ENCODE measurements around the gene C1orf105.
"Not testable (repeated sequence)": the region's sequence is repeated elsewhere in the genome, so short reads cannot be mapped to it uniquely, and the experiment has no call there.

Gene C1orf105

GRCh38 chr1:172429331-172430127 lies 9.0 kb downstream of the C1orf105 start:
- DNase-seq: peak; percentile 60

- no peak for DNase-seq
These were observed 9.6 kb downstream of the C1orf105 start for GRCh38 chr1:172430128-172430454.

- DNase-seq: no peak
These were observed 10.7 kb downstream of the C1orf105 start for GRCh38 chr1:172431204-172431603.

GRCh38 chr1:172431721-172432192 lies 11.3 kb downstream of the C1orf105 start:
- no peak for DNase-seq

- DNase-seq: not testable (repeated sequence)
These were observed 16.7 kb downstream of the C1orf105 start for GRCh38 chr1:172437183-172437582.

- no peak for DNase-seq
These were observed 21.9 kb downstream of the C1orf105 start for GRCh38 chr1:172442404-172442803.

GRCh38 chr1:172442843-172443565 lies 22.5 kb downstream of the C1orf105 start:
- DNase-seq: no peak

GRCh38 chr1:172443666-172444453 lies 23.4 kb downstream of the C1orf105 start, which contains the start of gene PIGC:
TSS of gene PIGC (minus strand) at chr1:172444069. CDS start at chr1:172442622, 1,447 bp downstream.
- peak; percentile 90 for DNase-seq

GRCh38 chr1:172446547-172446946 lies 26.1 kb downstream of the C1orf105 start:
- no peak for DNase-seq

- DNase-seq: peak; percentile 32
These were observed 27.2 kb downstream of the C1orf105 start for GRCh38 chr1:172447641-172448040.

- no peak for DNase-seq
These were observed 28.6 kb downstream of the C1orf105 start for GRCh38 chr1:172448995-172449584.

GRCh38 chr1:172449585-172450523 lies 29.4 kb downstream of the C1orf105 start:
- DNase-seq: peak; percentile 77

GRCh38 chr1:172450524-172450885 lies 30.0 kb downstream of the C1orf105 start:
- no peak for DNase-seq

GRCh38 chr1:172451002-172451443 lies 30.5 kb downstream of the C1orf105 start:
- no peak for DNase-seq

- DNase-seq: no peak
These were observed 32.2 kb downstream of the C1orf105 start for GRCh38 chr1:172452536-172453152.

- no peak for DNase-seq
These were observed 32.7 kb downstream of the C1orf105 start for GRCh38 chr1:172453153-172453545.

GRCh38 chr1:172453607-172454006 lies 33.1 kb downstream of the C1orf105 start:
- DNase-seq: no peak

GRCh38 chr1:172455451-172455850 lies 35.0 kb downstream of the C1orf105 start:
- no peak for DNase-seq

GRCh38 chr1:172456344-172456769 lies 35.9 kb downstream of the C1orf105 start:
- no peak for DNase-seq

GRCh38 chr1:172457479-172458130 lies 37.1 kb downstream of the C1orf105 start:
- no peak for DNase-seq

- no peak for DNase-seq
These were observed 39.7 kb downstream of the C1orf105 start for GRCh38 chr1:172460177-172460576.
